PC-3 (cell line): ENCODE data around the gene WHAMM. TPM values are rescaled to one million over a fixed set of nuclear protein-coding genes. Genes with fewer than 3 reads are reported as not detected.
"Not testable (repeated sequence)": the region's sequence is repeated elsewhere in the genome, so short reads cannot be mapped to it uniquely, and the experiment has no call there.

Source experiments
- ATAC-seq: fragments of 200-7000 bp; cut with Tn5 transposase; 2 replicates; pipeline ENCODE4 v1.9.1; 2020; ENCODE audit warnings: mild to moderate bottlenecking, moderate library complexity
- BruUV-seq: library from RNA; stranded (reverse); fragments of 400-500 nt; replicated peaks from 2 replicates; lab custom pipeline; 2021; lab: Mats Ljungman, UMichigan
- CTCF ChIA-PET: fragments of 300-600 bp; sonication (Branson Sonifier 250); formaldehyde crosslinking; loops from one replicate; lab custom pipeline; 2022; ENCODE audit warnings: antibody characterized with exemption; lab: Charles Lee
- POLR2A ChIA-PET: fragments of 300-600 bp; sonication (Branson Sonifier 250); formaldehyde crosslinking; loops from one replicate; lab custom pipeline; 2022; ENCODE audit warnings: antibody characterized with exemption; ENCODE audit not compliant: unreplicated experiment; lab: Charles Lee
- DNase-seq: peaks from one replicate; pipeline ENCODE4 v3.0.0-alpha.2; 2015
- H2AFZ ChIP-seq: fragments of 300-600 bp; sonication (generic); 2 replicates; pipeline ENCODE4 v1.6.0; 2016; ENCODE audit warnings: antibody characterized with exemption, low read length
- H3F3A ChIP-seq: fragments of 300-600 bp; sonication (generic); one replicate; pipeline ENCODE4 v1.6.0; 2017; ENCODE audit warnings: antibody characterized with exemption, low read length, control low read depth, mild to moderate bottlenecking; ENCODE audit not compliant: unreplicated experiment
- H3K27ac ChIP-seq: fragments of 300-600 bp; sonication (generic); 2 replicates; pipeline ENCODE4 v1.5.1; 2016; ENCODE audit warnings: mild to moderate bottlenecking, low read length
- H3K27me3 ChIP-seq: fragments of 300-600 bp; sonication (generic); 2 replicates; pipeline ENCODE4 v1.6.1; 2016; ENCODE audit warnings: low read length, mixed read lengths
- H3K36me3 ChIP-seq: fragments of 300-600 bp; sonication (generic); 2 replicates; pipeline ENCODE4 v1.6.1; 2016; ENCODE audit warnings: low read depth, mixed run types, low read length, mixed read lengths
- H3K4me1 ChIP-seq: fragments of 300-600 bp; sonication (generic); 2 replicates; pipeline ENCODE4 v1.5.1; 2016; ENCODE audit warnings: low read length; ENCODE audit not compliant: insufficient read depth
- H3K4me2 ChIP-seq: fragments of 300-600 bp; sonication (generic); 2 replicates; pipeline ENCODE4 v1.6.0; 2016; ENCODE audit warnings: low read length
- H3K4me3 ChIP-seq: fragments of 300-600 bp; sonication (generic); 2 replicates; pipeline ENCODE4 v1.5.1; 2016; ENCODE audit warnings: mild to moderate bottlenecking, low read length, mixed read lengths
- H3K79me2 ChIP-seq: fragments of 300-600 bp; sonication (generic); 2 replicates; pipeline ENCODE4 v1.6.1; 2017; ENCODE audit warnings: low read length, mixed read lengths
- H3K9ac ChIP-seq: fragments of 300-600 bp; sonication (generic); 2 replicates; pipeline ENCODE4 v1.6.0; 2016; ENCODE audit warnings: mild to moderate bottlenecking, low read length
- H3K9me2 ChIP-seq: fragments of 300-600 bp; sonication (generic); replicated peaks from 2 replicates; pipeline ENCODE4 v1.6.1; 2016; ENCODE audit warnings: mixed run types, low read length, mixed read lengths
- H3K9me3 ChIP-seq: fragments of 300-600 bp; sonication (generic); 2 replicates; pipeline ENCODE4 v1.6.1; 2016; ENCODE audit warnings: low read length, mixed read lengths
- H4K20me1 ChIP-seq: fragments of 300-600 bp; sonication (generic); 2 replicates; pipeline ENCODE4 v1.6.1; 2016; ENCODE audit warnings: low read length, mixed read lengths
- CTCF ChIP-seq: fragments of 300-600 bp; sonication (generic); conservative IDR thresholded peaks from 2 replicates; pipeline ENCODE4 v1.5.1; 2017; ENCODE audit warnings: antibody characterized with exemption, low read depth, mild to moderate bottlenecking, low read length
- EZH2 ChIP-seq: fragments of 300-600 bp; sonication (generic); IDR thresholded peaks from one replicate; pipeline ENCODE4 v1.6.1; 2017; ENCODE audit warnings: antibody characterized with exemption, mild to moderate bottlenecking, low read length; ENCODE audit not compliant: unreplicated experiment
- EZH2phosphoT487 ChIP-seq: fragments of 300-600 bp; sonication (generic); IDR thresholded peaks from 2 replicates; pipeline ENCODE4 v1.6.1; 2018; ENCODE audit warnings: mild to moderate bottlenecking, antibody characterized with exemption, low read length, borderline replicate concordance
- intact Hi-C: fragments of 100-400 bp; cut with micrococcal nuclease; formaldehyde crosslinking; loops from 2 replicates; pipeline ENCODE4 v1.9.0; 2023
- total RNA-seq: library from RNA; depleted of rRNA; stranded (reverse); fragments of >200 nt; gene quantifications from 2 replicates; pipeline ENCODE4 v1.2.3, GENCODE V29; 2014

Gene WHAMM
- total RNA-seq, 1 experiment from 2014 or later: 4.6 TPM

GRCh38 chr15:82821851-82822250, 12.4 kb downstream of the WHAMM start:
- intact Hi-C loops: not testable (repeated sequence)

GRCh38 chr15:82823049-82823448, 13.6 kb downstream of the WHAMM start:
- no peaks in the 10 kb centered on the region for H3K9me2 ChIP-seq
- H3K36me3 ChIP-seq: peaks cover 13% of the 10 kb centered on the region
- no peaks in the 10 kb centered on the region for H3K27me3 ChIP-seq
- no peak for TF ChIP-seq EZH2phosphoT487
- no peak for TF ChIP-seq EZH2
- TF ChIP-seq CTCF: no peak
- ChIA-PET POLR2A (no interaction called here), CTCF (no interaction called here)
- no peak for ATAC-seq
- H3K4me2 ChIP-seq: no peak overlapping the region
- no peak for DNase-seq
- H3K79me2 ChIP-seq: no peaks in the 10 kb centered on the region
- no peaks in the 10 kb centered on the region for H4K20me1 ChIP-seq
- BruUV-seq: no TSS peak
- intact Hi-C loops: no loop called here
- H3K4me1 ChIP-seq: no peaks in the 10 kb centered on the region
- H2AFZ ChIP-seq: no peak overlapping the region
- no peak overlapping the region for H3K9ac ChIP-seq
- H3F3A ChIP-seq: no peaks in the 10 kb centered on the region
- H3K4me3 ChIP-seq: no peak overlapping the region
- H3K27ac ChIP-seq: no peak overlapping the region
- no peaks in the 10 kb centered on the region for H3K9me3 ChIP-seq

More at GRCh38 chr15:82821851-82822250, 12.4 kb downstream of the WHAMM start:
- H3K4me2 ChIP-seq, H3F3A ChIP-seq, DNase-seq, H3K79me2 ChIP-seq, POLR2A ChIA-PET, H3K4me3 ChIP-seq, BruUV-seq, H3K4me1 ChIP-seq, H3K9me2 ChIP-seq, H4K20me1 ChIP-seq, H3K9me3 ChIP-seq, ATAC-seq, H3K27ac ChIP-seq, H2AFZ ChIP-seq, H3K27me3 ChIP-seq, H3K9ac ChIP-seq, CTCF ChIA-PET, H3K36me3 ChIP-seq: not testable (repeated sequence)

- DNase-seq (no peak), ATAC-seq (no peak)
- POLR2A ChIA-PET: no interaction called here
- Histone ChIP-seq H3K9me3 (no peaks in the 10 kb centered on the region), H3F3A (peaks cover 8% of the 10 kb centered on the region), H3K27ac (no peak overlapping the region), H3K9me2 (no peaks in the 10 kb centered on the region), H3K27me3 (no peaks in the 10 kb centered on the region), H3K4me2 (no peak overlapping the region), H3K79me2 (no peaks in the 10 kb centered on the region), H3K9ac (no peak overlapping the region), H3K4me3 (no peak overlapping the region), H2AFZ (no peak overlapping the region), H3K36me3 (peaks cover 33% of the 10 kb centered on the region), H3K4me1 (peaks cover 18% of the 10 kb centered on the region), H4K20me1 (no peaks in the 10 kb centered on the region)
- TF ChIP-seq EZH2 (no peak), EZH2phosphoT487 (no peak), CTCF (no peak)
- no TSS peak for BruUV-seq
- intact Hi-C loops: no loop called here
- CTCF ChIA-PET: no interaction called here
These were observed 18.6 kb downstream of the WHAMM start for GRCh38 chr15:82828075-82828474.
